HepG2 (cell line): ENCODE measurements around the gene SKIC2. TPM values are rescaled to one million over a fixed set of nuclear protein-coding genes. Genes with fewer than 3 reads are reported as not detected.
A peak's percentile ranks its signal among the peaks of the same experiment; 100 is the strongest.

ENCODE experiments used
- AGO1 ChIP-seq: fragments of 200-400 bp; formaldehyde crosslinking; IDR thresholded peaks from 2 replicates; pipeline ENCODE4 v1.6.1; 2017; ENCODE audit warnings: mild to moderate bottlenecking, low read depth, low read length, moderate library complexity; ENCODE audit not compliant: poor library complexity, severe bottlenecking
- FOSL1 ChIP-seq: sonication (generic); formaldehyde crosslinking; IDR thresholded peaks from 2 replicates; pipeline ENCODE4 v1.9.0; 2021; ENCODE audit warnings: missing genetic modification reagents, borderline replicate concordance
- HDAC2 ChIP-seq: sonication (generic); formaldehyde crosslinking; IDR thresholded peaks from 2 replicates; pipeline ENCODE4 v1.4.0; 2020; ENCODE audit warnings: missing genetic modification reagents
- NFE2L2 ChIP-seq: fragments of 150-350 bp; IDR thresholded peaks from 2 replicates; pipeline ENCODE4 v1.6.1; 2014; ENCODE audit warnings: low read length
- NFYC ChIP-seq: IDR thresholded peaks from 2 replicates; pipeline ENCODE4 v1.6.1; 2016; ENCODE audit warnings: missing genetic modification reagents, missing compliant biosample characterization
- PCBP1 ChIP-seq: fragments of 200-400 bp; formaldehyde crosslinking; IDR thresholded peaks from 2 replicates; pipeline ENCODE4 v1.6.1; 2017; ENCODE audit warnings: mild to moderate bottlenecking, low read depth, low read length, borderline replicate concordance
- TOE1 ChIP-seq: sonication (generic); formaldehyde crosslinking; IDR thresholded peaks from 2 replicates; pipeline ENCODE4 v1.4.0; 2020; ENCODE audit warnings: mild to moderate bottlenecking, missing genetic modification reagents
- ZBTB8A ChIP-seq: sonication (generic); formaldehyde crosslinking; IDR thresholded peaks from 2 replicates; pipeline ENCODE4 v1.4.0; 2020; ENCODE audit warnings: mild to moderate bottlenecking, low read depth, missing genetic modification reagents, borderline replicate concordance
- ZFP36L2 ChIP-seq: sonication (generic); formaldehyde crosslinking; IDR thresholded peaks from 2 replicates; pipeline ENCODE4 v1.4.0; 2020; ENCODE audit warnings: missing genetic modification reagents
- ZKSCAN1 ChIP-seq: fragments of 150-350 bp; IDR thresholded peaks from 2 replicates; pipeline ENCODE4 v1.6.1; 2014; ENCODE audit warnings: low read length
- ZNF136 ChIP-seq: sonication (generic); formaldehyde crosslinking; IDR thresholded peaks from 2 replicates; pipeline ENCODE4 v1.8.1; 2022; ENCODE audit warnings: low read depth, mild to moderate bottlenecking, moderate library complexity, missing genetic modification reagents
- ZNF484 ChIP-seq: sonication (generic); formaldehyde crosslinking; IDR thresholded peaks from 2 replicates; pipeline ENCODE4 v1.5.1; 2020; ENCODE audit warnings: mild to moderate bottlenecking, low read depth, missing genetic modification reagents, borderline replicate concordance
- ZNF530 ChIP-seq: sonication (generic); formaldehyde crosslinking; IDR thresholded peaks from 2 replicates; pipeline ENCODE4 v1.5.0; 2020; ENCODE audit warnings: low read depth, mild to moderate bottlenecking, missing genetic modification reagents
- ZNF672 ChIP-seq: sonication (generic); formaldehyde crosslinking; IDR thresholded peaks from 2 replicates; pipeline ENCODE4 v1.8.1; 2022; ENCODE audit warnings: missing genetic modification reagents
- ZNF674 ChIP-seq: sonication (generic); formaldehyde crosslinking; IDR thresholded peaks from 2 replicates; pipeline ENCODE4 v1.5.0; 2020; ENCODE audit warnings: low read depth, mild to moderate bottlenecking, missing genetic modification reagents
- ZNF713 ChIP-seq: sonication (generic); formaldehyde crosslinking; IDR thresholded peaks from 2 replicates; pipeline ENCODE4 v1.4.0; 2020; ENCODE audit warnings: mild to moderate bottlenecking, missing genetic modification reagents
- ZNF749 ChIP-seq: sonication (generic); formaldehyde crosslinking; IDR thresholded peaks from 2 replicates; pipeline ENCODE4 v1.8.0; 2022; ENCODE audit warnings: mild to moderate bottlenecking, missing genetic modification reagents, moderate library complexity, borderline replicate concordance
- ZNF841 ChIP-seq: sonication (generic); formaldehyde crosslinking; IDR thresholded peaks from 2 replicates; pipeline ENCODE4 v1.8.1; 2023; ENCODE audit warnings: missing genetic modification reagents, borderline replicate concordance
- ZNF891 ChIP-seq: sonication (generic); formaldehyde crosslinking; IDR thresholded peaks from 2 replicates; pipeline ENCODE4 v1.5.0; 2020; ENCODE audit warnings: mild to moderate bottlenecking, missing genetic modification reagents
- polyA plus RNA-seq, 8 experiments: library from polyadenylated mRNA; depleted of rRNA in 3 of 8; stranded (reverse) in 7 of 8; unstranded in 1 of 8; fragments of >200 nt; fragmentation: Illumina TruSeq in 4 of 8; extraction: Trizol in 4 of 8; gene quantifications; 2 replicates each; pipeline versions ENCODE4 v1.2.1 to v1.2.3, GENCODE V29; 2011 to 2016; ENCODE audit warnings: low read depth in 4 of 8, missing spikeins in 1 of 8, mixed read lengths in 1 of 8; ENCODE audit not compliant: insufficient read depth in 1 of 8
- total RNA-seq, 5 experiments: library from RNA; depleted of rRNA; stranded (reverse); fragments of >200 nt; fragmentation: Illumina TruSeq; extraction: Trizol; gene quantifications; 2 replicates each; pipeline ENCODE4 v1.2.3, GENCODE V29; 2016; ENCODE audit warnings: low read depth in 1 of 5
- TF ChIP-seq, protein P1 (sequence below), 2 experiments: IDR thresholded peaks; 2 replicates each; pipeline ENCODE4 v1.6.1; 2011 to 2012; ENCODE audit warnings: low read length in 2 of 2, borderline replicate concordance in 1 of 2, low read depth in 1 of 2, mild to moderate bottlenecking in 1 of 2, moderate library complexity in 1 of 2
- TF ChIP-seq, protein P2 (sequence below): sonication (generic); formaldehyde crosslinking; conservative IDR thresholded peaks from 2 replicates; pipeline ENCODE4 v1.8.0; 2022; ENCODE audit warnings: missing genetic modification reagents
- TF ChIP-seq, protein P3 (sequence below): sonication (generic); formaldehyde crosslinking; IDR thresholded peaks from 2 replicates; pipeline ENCODE4 v1.8.0; 2022; ENCODE audit warnings: mild to moderate bottlenecking, missing genetic modification reagents, borderline replicate concordance
- TF ChIP-seq, protein P4 (sequence below): sonication (generic); formaldehyde crosslinking; IDR thresholded peaks from 2 replicates; pipeline ENCODE4 v1.8.0; 2023; ENCODE audit warnings: mild to moderate bottlenecking, missing genetic modification reagents

The SKIC2 gene
- total and polyA plus RNA-seq, 2 of the 13 experiments (the other 11 are each of a cell fraction or from before 2014, with no cell fraction given), result 67.1 to 68.4 TPM

DNA sequence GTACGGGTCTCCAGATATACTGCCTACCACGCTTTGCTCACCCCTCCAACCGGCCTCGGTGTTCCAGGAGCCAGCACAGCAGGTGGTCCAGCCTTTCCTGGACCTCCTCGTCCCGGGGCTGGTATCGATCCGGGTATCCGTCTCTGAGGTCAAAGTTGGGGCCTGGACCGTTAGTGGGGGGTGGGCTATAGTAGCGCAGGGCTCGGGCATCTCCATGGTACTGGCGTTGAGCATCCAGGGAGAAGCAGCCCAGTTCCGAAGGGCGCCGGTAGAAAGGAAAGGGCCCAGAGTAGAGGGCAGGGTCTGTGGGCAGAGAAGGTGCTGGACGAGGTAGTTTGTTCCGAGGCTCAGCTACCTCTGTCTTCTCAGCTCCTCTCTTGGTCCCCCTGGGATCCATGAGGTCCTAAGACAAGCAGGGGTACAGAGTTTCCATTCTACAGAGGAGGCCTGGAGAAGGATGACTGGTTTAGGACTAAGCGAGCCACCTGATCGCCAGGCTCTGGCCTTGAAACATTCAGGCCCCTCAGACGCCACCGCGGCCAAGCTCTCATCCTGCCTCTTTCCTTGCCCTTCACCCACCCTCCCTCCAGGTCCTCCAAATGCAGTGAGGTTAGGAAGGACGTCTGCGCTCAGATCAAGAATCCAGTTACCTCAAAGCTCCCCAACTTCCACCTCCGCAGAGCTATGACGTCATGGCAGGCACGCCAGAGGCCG lies 12.5 kb downstream of the SKIC2 start (continued):
- TF ChIP-seq, protein P1, sequence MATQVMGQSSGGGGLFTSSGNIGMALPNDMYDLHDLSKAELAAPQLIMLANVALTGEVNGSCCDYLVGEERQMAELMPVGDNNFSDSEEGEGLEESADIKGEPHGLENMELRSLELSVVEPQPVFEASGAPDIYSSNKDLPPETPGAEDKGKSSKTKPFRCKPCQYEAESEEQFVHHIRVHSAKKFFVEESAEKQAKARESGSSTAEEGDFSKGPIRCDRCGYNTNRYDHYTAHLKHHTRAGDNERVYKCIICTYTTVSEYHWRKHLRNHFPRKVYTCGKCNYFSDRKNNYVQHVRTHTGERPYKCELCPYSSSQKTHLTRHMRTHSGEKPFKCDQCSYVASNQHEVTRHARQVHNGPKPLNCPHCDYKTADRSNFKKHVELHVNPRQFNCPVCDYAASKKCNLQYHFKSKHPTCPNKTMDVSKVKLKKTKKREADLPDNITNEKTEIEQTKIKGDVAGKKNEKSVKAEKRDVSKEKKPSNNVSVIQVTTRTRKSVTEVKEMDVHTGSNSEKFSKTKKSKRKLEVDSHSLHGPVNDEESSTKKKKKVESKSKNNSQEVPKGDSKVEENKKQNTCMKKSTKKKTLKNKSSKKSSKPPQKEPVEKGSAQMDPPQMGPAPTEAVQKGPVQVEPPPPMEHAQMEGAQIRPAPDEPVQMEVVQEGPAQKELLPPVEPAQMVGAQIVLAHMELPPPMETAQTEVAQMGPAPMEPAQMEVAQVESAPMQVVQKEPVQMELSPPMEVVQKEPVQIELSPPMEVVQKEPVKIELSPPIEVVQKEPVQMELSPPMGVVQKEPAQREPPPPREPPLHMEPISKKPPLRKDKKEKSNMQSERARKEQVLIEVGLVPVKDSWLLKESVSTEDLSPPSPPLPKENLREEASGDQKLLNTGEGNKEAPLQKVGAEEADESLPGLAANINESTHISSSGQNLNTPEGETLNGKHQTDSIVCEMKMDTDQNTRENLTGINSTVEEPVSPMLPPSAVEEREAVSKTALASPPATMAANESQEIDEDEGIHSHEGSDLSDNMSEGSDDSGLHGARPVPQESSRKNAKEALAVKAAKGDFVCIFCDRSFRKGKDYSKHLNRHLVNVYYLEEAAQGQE (IDR thresholded peaks at IDR 0.05; ENCODE audit: borderline replicate concordance in 1 of 2, low read depth in 1 of 2, low read length in 2 of 2), result no peak
- TF ChIP-seq AGO1, result no peak
- TF ChIP-seq TOE1, result no peak
- TF ChIP-seq ZNF841 (CRISPR knock-in tag), result no peak
- no peak for TF ChIP-seq NFYC (CRISPR knock-in tag)
- TF ChIP-seq, protein P2, sequence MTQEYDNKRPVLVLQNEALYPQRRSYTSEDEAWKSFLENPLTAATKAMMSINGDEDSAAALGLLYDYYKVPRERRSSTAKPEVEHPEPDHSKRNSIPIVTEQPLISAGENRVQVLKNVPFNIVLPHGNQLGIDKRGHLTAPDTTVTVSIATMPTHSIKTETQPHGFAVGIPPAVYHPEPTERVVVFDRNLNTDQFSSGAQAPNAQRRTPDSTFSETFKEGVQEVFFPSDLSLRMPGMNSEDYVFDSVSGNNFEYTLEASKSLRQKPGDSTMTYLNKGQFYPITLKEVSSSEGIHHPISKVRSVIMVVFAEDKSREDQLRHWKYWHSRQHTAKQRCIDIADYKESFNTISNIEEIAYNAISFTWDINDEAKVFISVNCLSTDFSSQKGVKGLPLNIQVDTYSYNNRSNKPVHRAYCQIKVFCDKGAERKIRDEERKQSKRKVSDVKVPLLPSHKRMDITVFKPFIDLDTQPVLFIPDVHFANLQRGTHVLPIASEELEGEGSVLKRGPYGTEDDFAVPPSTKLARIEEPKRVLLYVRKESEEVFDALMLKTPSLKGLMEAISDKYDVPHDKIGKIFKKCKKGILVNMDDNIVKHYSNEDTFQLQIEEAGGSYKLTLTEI (CRISPR knock-in tag), result no peak
- TF ChIP-seq ZBTB8A, result no peak
- TF ChIP-seq ZNF484 (CRISPR knock-in tag), result no peak
- no peak for TF ChIP-seq PCBP1
- TF ChIP-seq HDAC2, result no peak
- no peak for TF ChIP-seq ZNF672 (CRISPR knock-in tag)
- TF ChIP-seq ZNF530 (CRISPR knock-in tag), result no peak
- 0 out of 2 replicates have a peak, but pooled peaks have one; percentile 26 for TF ChIP-seq ZNF674
- TF ChIP-seq FOSL1 (CRISPR knock-in tag), result no peak
- TF ChIP-seq, protein P3, sequence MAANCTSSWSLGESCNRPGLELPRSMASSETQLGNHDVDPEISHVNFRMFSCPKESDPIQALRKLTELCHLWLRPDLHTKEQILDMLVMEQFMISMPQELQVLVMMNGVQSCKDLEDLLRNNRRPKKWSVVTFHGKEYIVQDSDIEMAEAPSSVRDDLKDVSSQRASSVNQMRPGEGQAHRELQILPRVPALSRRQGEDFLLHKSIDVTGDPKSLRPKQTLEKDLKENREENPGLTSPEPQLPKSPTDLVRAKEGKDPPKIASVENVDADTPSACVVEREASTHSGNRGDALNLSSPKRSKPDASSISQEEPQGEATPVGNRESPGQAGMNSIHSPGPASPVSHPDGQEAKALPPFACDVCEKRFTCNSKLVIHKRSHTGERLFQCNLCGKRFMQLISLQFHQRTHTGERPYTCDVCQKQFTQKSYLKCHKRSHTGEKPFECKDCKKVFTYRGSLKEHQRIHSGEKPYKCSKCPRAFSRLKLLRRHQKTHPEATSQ, result no peak
- no peak for TF ChIP-seq ZNF136
- TF ChIP-seq NFE2L2, result no peak
- TF ChIP-seq ZNF713 (CRISPR knock-in tag), result no peak
- no peak for TF ChIP-seq ZFP36L2 (CRISPR knock-in tag)
- TF ChIP-seq, protein P4, sequence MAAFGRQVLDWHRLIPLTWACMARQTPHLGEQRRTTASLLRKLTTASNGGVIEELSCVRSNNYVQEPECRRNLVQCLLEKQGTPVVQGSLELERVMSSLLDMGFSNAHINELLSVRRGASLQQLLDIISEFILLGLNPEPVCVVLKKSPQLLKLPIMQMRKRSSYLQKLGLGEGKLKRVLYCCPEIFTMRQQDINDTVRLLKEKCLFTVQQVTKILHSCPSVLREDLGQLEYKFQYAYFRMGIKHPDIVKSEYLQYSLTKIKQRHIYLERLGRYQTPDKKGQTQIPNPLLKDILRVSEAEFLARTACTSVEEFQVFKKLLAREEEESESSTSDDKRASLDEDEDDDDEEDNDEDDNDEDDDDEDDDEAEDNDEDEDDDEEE, result no peak
- TF ChIP-seq ZNF749 (CRISPR knock-in tag), result no peak
- TF ChIP-seq ZNF891, result no peak
- no peak for TF ChIP-seq ZKSCAN1
